ENCODE measurements around the gene CNOT6L. TPM values are rescaled to one million over a fixed set of nuclear protein-coding genes. Genes with fewer than 3 reads are reported as not detected.

Gene CNOT6L
- total and polyA plus RNA-seq, 4 donors: 4.3 to 67.8 (median 27.4) TPM

DNA sequence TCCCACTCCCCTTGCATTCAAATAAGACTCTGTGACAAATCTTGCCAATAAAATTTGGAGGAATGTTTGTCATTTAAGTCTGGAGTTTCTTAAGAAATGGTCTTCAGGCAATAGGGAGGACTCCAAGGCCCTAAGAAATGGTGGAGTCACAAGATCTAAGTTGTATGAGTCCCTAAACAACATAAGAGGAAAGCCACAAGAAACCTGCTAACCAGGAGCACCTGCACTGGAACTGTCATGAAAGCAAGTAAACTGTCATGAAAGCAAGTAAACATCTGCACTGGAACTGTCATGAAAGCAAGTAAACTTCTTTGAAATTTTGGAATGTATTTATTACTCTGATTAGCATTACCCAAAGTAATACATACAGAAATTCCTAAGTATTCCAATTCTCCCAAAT, 3.5 kb downstream of the CNOT6L start:
- TF ChIP-seq, protein P1, sequence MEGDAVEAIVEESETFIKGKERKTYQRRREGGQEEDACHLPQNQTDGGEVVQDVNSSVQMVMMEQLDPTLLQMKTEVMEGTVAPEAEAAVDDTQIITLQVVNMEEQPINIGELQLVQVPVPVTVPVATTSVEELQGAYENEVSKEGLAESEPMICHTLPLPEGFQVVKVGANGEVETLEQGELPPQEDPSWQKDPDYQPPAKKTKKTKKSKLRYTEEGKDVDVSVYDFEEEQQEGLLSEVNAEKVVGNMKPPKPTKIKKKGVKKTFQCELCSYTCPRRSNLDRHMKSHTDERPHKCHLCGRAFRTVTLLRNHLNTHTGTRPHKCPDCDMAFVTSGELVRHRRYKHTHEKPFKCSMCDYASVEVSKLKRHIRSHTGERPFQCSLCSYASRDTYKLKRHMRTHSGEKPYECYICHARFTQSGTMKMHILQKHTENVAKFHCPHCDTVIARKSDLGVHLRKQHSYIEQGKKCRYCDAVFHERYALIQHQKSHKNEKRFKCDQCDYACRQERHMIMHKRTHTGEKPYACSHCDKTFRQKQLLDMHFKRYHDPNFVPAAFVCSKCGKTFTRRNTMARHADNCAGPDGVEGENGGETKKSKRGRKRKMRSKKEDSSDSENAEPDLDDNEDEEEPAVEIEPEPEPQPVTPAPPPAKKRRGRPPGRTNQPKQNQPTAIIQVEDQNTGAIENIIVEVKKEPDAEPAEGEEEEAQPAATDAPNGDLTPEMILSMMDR (IDR thresholded peaks at IDR 0.05; ENCODE audit: control extremely low read depth, extremely low read depth): no peak
- Histone ChIP-seq H3K27ac (ENCODE audit: low read depth in 1 of 2, low read length in 1 of 2) (no peak overlapping the region), H3K9me3 (ENCODE audit: control insufficient read depth in 4 of 4, insufficient read depth in 3 of 4, low read length in 3 of 4) (no peaks in the 10 kb centered on the region), H3K4me3 (no peak overlapping the region), H3K4me1 (ENCODE audit: control insufficient read depth in 5 of 5, insufficient read depth in 5 of 5, low read length in 5 of 5) (peaks cover 0 to 17% (median 7%) of the 10 kb centered on the region in 5 donors), H3K9ac (ENCODE audit: insufficient read depth in 1 of 2, low read length in 2 of 2) (no peak overlapping the region), H3K27me3 (ENCODE audit: control insufficient read depth in 3 of 3, insufficient read depth in 3 of 3, low read length in 2 of 3) (no peaks in the 10 kb centered on the region), H3K36me3 (ENCODE audit: control insufficient read depth in 4 of 4, insufficient read depth in 4 of 4, low read length in 4 of 4) (peaks cover 0 to 4% (median 2%) of the 10 kb centered on the region in 4 donors)
- no peak for ATAC-seq (ENCODE audit: insufficient read depth, low FRiP score)
- DNase-seq: no peak

DNA sequence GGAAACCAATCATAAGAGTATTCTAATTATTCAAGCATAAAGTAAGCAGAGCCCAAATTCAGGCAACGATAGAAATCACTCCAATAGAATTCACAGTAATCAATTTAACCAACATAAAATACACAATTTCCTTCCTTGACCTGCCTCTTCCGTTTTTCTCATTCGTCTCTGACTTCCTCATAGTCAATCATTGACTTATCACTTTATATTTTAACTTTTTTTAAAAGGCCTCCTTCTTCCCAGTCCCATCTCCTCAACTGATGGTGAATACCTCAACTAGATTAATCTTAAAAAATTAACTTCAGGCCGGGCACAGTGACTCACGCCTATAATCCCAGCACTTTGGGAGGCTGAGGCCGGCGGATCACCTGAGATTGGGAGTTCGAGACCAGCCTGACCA, 13.3 kb downstream of the CNOT6L start:
- H3K9ac ChIP-seq (ENCODE audit: insufficient read depth in 1 of 2, low read length in 2 of 2): no peak overlapping the region
- H3K36me3 ChIP-seq (ENCODE audit: control insufficient read depth in 4 of 4, insufficient read depth in 4 of 4, low read length in 4 of 4): no peaks in the 10 kb centered on the region
- TF ChIP-seq, protein P1 (IDR thresholded peaks at IDR 0.05; ENCODE audit: control extremely low read depth, extremely low read depth): no peak
- no peak overlapping the region for H3K4me3 ChIP-seq
- 67 to 74% methylated on average over 8 of the region's 8 CpGs for WGBS, 2 donors
- H3K9me3 ChIP-seq (ENCODE audit: control insufficient read depth in 4 of 4, insufficient read depth in 3 of 4, low read length in 3 of 4): no peaks in the 10 kb centered on the region
- ATAC-seq (ENCODE audit: insufficient read depth, low FRiP score) (no peak), DNase-seq (no peak)
- no peaks in the 10 kb centered on the region for H3K27me3 ChIP-seq (ENCODE audit: control insufficient read depth in 3 of 3, insufficient read depth in 3 of 3, low read length in 2 of 3)
- no peak overlapping the region for H3K27ac ChIP-seq (ENCODE audit: low read depth in 1 of 2, low read length in 1 of 2)
- H3K4me1 ChIP-seq (ENCODE audit: control insufficient read depth in 5 of 5, insufficient read depth in 5 of 5, low read length in 5 of 5): peaks cover 0 to 8% (median 2%) of the 10 kb centered on the region in 5 donors

DNA sequence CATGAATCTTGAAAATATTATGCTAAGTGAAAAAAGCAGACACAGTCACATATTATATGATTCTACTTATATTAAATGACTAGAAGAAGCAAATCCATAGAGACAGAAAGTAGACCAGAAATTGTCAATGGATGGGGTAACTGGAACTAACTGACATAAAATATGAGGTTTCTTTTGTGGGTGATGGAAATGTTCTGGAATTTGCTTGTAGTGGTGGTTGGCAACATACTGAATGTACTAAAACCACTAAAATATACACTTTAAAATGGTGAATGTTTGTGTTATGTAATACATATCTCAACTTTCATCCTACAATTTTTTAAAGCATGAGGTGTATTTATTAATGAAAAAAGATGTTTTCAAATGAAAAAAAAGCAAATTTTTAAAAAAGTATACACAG, 14.7 kb downstream of the CNOT6L start:
- ATAC-seq (ENCODE audit: insufficient read depth, low FRiP score): no peak
- no peak overlapping the region for H3K27ac ChIP-seq (ENCODE audit: low read depth in 1 of 2, low read length in 1 of 2)
- no peak for DNase-seq
- no peaks in the 10 kb centered on the region for H3K9me3 ChIP-seq (ENCODE audit: control insufficient read depth in 4 of 4, insufficient read depth in 3 of 4, low read length in 3 of 4)
- H3K36me3 ChIP-seq (ENCODE audit: control insufficient read depth in 4 of 4, insufficient read depth in 4 of 4, low read length in 4 of 4): peaks cover 0 to 1% (median 0%) of the 10 kb centered on the region in 4 donors
- no peaks in the 10 kb centered on the region for H3K27me3 ChIP-seq (ENCODE audit: control insufficient read depth in 3 of 3, insufficient read depth in 3 of 3, low read length in 2 of 3)
- TF ChIP-seq, protein P1 (IDR thresholded peaks at IDR 0.05; ENCODE audit: control extremely low read depth, extremely low read depth): no peak
- H3K4me1 ChIP-seq (ENCODE audit: control insufficient read depth in 5 of 5, insufficient read depth in 5 of 5, low read length in 5 of 5): peaks cover 0 to 13% (median 4%) of the 10 kb centered on the region in 5 donors
- no peak overlapping the region for H3K9ac ChIP-seq (ENCODE audit: insufficient read depth in 1 of 2, low read length in 2 of 2)
- H3K4me3 ChIP-seq: no peak overlapping the region

DNA sequence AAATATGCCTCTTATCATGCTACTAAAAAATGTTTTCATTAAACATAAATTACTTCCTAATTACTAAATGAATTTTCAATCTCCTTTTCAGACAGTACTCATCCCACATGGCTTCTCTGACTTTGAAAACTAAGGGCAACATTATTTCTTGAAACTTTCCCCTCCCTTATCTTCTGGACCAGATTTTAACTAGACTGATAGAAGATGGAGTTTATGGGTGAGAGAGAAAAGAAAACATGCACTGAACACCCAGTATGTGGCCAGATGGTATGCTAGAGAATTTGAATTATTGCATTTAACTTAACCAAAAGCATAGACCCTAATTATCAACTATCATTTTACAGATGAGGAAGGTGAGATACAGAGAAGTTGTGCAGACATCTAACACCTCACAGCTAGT, 16.8 kb downstream of the CNOT6L start:
- Histone ChIP-seq H3K27ac (ENCODE audit: low read depth in 1 of 2, low read length in 1 of 2) (no peak overlapping the region), H3K4me3 (no peak overlapping the region), H3K9ac (ENCODE audit: insufficient read depth in 1 of 2, low read length in 2 of 2) (no peak overlapping the region), H3K4me1 (ENCODE audit: control insufficient read depth in 5 of 5, insufficient read depth in 5 of 5, low read length in 5 of 5) (peaks cover 0 to 18% (median 5%) of the 10 kb centered on the region in 5 donors), H3K36me3 (ENCODE audit: control insufficient read depth in 4 of 4, insufficient read depth in 4 of 4, low read length in 4 of 4) (peaks cover 0 to 1% (median 0%) of the 10 kb centered on the region in 4 donors), H3K9me3 (ENCODE audit: control insufficient read depth in 4 of 4, insufficient read depth in 3 of 4, low read length in 3 of 4) (no peaks in the 10 kb centered on the region), H3K27me3 (ENCODE audit: control insufficient read depth in 3 of 3, insufficient read depth in 3 of 3, low read length in 2 of 3) (no peaks in the 10 kb centered on the region)
- DNase-seq: no peak
- ATAC-seq (ENCODE audit: insufficient read depth, low FRiP score): no peak
- TF ChIP-seq, protein P1 (IDR thresholded peaks at IDR 0.05; ENCODE audit: control extremely low read depth, extremely low read depth): no peak

Measured in lung (tissue), 12 donors.